GM12872 (cell line): ENCODE data around the gene GUSB.

ENCODE experiments used
- TF ChIP-seq, protein P1 (sequence below): IDR thresholded peaks from 3 replicates; pipeline ENCODE4 v1.5.1; 2011; ENCODE audit warnings: low read depth, mild to moderate bottlenecking, low read length, moderate library complexity; ENCODE audit not compliant: insufficient read depth

The GUSB gene

DNA sequence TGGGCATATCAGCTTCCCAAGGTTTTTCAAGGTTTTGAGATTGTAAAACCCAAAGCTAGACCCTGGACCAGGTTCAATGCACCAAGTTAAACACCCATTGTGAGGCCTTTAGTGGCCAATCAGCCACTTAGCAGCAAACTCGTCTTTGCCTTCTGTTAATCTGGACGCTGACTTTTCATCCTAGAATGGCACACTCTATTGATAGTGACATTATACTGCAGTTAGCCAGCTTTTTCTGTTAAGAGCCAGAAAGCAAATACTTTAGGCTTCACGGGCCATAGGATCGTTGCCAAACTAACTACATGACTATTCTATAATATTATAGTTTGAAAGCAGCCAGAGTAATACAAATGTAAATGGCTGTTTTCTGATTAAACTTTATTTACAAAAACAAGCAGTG, 57.8 kb downstream of the GUSB start:
- TF ChIP-seq, protein P1, sequence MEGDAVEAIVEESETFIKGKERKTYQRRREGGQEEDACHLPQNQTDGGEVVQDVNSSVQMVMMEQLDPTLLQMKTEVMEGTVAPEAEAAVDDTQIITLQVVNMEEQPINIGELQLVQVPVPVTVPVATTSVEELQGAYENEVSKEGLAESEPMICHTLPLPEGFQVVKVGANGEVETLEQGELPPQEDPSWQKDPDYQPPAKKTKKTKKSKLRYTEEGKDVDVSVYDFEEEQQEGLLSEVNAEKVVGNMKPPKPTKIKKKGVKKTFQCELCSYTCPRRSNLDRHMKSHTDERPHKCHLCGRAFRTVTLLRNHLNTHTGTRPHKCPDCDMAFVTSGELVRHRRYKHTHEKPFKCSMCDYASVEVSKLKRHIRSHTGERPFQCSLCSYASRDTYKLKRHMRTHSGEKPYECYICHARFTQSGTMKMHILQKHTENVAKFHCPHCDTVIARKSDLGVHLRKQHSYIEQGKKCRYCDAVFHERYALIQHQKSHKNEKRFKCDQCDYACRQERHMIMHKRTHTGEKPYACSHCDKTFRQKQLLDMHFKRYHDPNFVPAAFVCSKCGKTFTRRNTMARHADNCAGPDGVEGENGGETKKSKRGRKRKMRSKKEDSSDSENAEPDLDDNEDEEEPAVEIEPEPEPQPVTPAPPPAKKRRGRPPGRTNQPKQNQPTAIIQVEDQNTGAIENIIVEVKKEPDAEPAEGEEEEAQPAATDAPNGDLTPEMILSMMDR, result no peak

GRCh38 chr7:65923316-65923715, 58.7 kb downstream of the GUSB start:
- TF ChIP-seq, protein P1, result no peak

- TF ChIP-seq, protein P1, result no peak
These were observed 65.9 kb downstream of the GUSB start for GRCh38 chr7:65915921-65916657.

DNA sequence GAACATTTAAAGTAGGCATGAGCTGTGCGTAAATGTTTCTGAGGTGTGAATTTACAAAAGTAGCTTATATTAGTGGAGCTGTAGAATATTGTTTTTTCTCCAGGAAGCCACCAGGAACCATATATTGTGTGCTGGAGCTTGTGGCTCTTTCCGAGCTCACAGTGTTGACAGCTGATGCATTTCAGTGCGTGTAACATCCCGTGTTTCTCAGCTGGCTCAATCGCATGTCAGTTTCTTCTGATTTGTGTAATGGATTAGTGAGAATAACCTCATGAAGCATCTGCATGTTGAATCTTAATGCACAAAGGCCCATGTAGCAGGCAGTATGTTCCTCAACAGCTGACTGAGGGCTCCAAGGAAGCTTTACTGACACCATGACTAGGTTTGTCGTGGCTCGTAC, 69.8 kb downstream of the GUSB start:
- TF ChIP-seq, protein P1, result no peak
